Fibroblast of lung (primary cell): ENCODE measurements around the gene PRKCI. TPM values are rescaled to one million over a fixed set of nuclear protein-coding genes. Genes with fewer than 3 reads are reported as not detected.

ENCODE experiments used
- DNase-seq, 2 donors: peaks; one replicate each; pipeline versions ENCODE4 v3.0.0 to v3.0.0-alpha.2; 2010; ENCODE audit warnings: low read depth in 2 of 2
- H2AFZ ChIP-seq: 2 replicates; pipeline ENCODE4 v1.5.1; 2012; ENCODE audit warnings: low read length, control low read depth, inconsistent platforms
- H3K27ac ChIP-seq: 2 replicates; pipeline ENCODE4 v1.5.1; 2011; ENCODE audit warnings: low read length, control low read depth; ENCODE audit not compliant: insufficient read depth
- H3K27me3 ChIP-seq: 2 replicates; pipeline ENCODE4 v1.5.1; 2011; ENCODE audit warnings: mild to moderate bottlenecking, low read length; ENCODE audit not compliant: control insufficient read depth, insufficient read depth
- H3K36me3 ChIP-seq: 2 replicates; pipeline ENCODE4 v1.5.1; 2011; ENCODE audit warnings: low read length; ENCODE audit not compliant: control insufficient read depth, insufficient read depth
- H3K4me1 ChIP-seq: 2 replicates; pipeline ENCODE4 v1.5.1; 2011; ENCODE audit warnings: low read length; ENCODE audit not compliant: control insufficient read depth, insufficient read depth; ENCODE audit errors: extremely low read depth
- H3K4me2 ChIP-seq: 2 replicates; pipeline ENCODE4 v1.5.1; 2011; ENCODE audit warnings: low read length, control low read depth; ENCODE audit not compliant: insufficient read depth; ENCODE audit errors: extremely low read depth
- H3K4me3 ChIP-seq, 4 experiments: fragments of 200-600 bp in 1 of 4; sonication (generic) in 1 of 4; replicated peaks in 1 of 4; 2 replicates each; pipeline ENCODE4 v1.5.1; 2011 to 2016; ENCODE audit warnings: low read length in 4 of 4, low read depth in 3 of 4, mild to moderate bottlenecking in 3 of 4, control low read depth in 2 of 4, inconsistent platforms in 1 of 4, mixed read lengths in 1 of 4; ENCODE audit not compliant: insufficient read depth in 1 of 4; ENCODE audit errors: control extremely low read depth in 1 of 4
- H3K79me2 ChIP-seq: 2 replicates; pipeline ENCODE4 v1.5.1; 2012; ENCODE audit warnings: mild to moderate bottlenecking, low read length, inconsistent platforms; ENCODE audit not compliant: control insufficient read depth, insufficient read depth
- H3K9ac ChIP-seq: 2 replicates; pipeline ENCODE4 v1.5.1; 2011; ENCODE audit warnings: mild to moderate bottlenecking, low read length, control low read depth; ENCODE audit not compliant: insufficient read depth
- H3K9me3 ChIP-seq: 2 replicates; pipeline ENCODE4 v1.5.1; 2012; ENCODE audit warnings: low read depth, low read length; ENCODE audit not compliant: control insufficient read depth, insufficient read depth
- H4K20me1 ChIP-seq: 2 replicates; pipeline ENCODE4 v1.5.1; 2011; ENCODE audit warnings: low read length; ENCODE audit not compliant: control insufficient read depth, insufficient read depth; ENCODE audit errors: extremely low read depth
- CTCF ChIP-seq, 2 donors: IDR thresholded peaks in 1 of 2; conservative IDR thresholded peaks in 1 of 2; 1 replicate in 1 of 2; 2 replicates in 1 of 2; pipeline ENCODE4 v1.5.1; 2011 to 2012; ENCODE audit warnings: low read length in 2 of 2, control low read depth in 1 of 2, inconsistent platforms in 1 of 2, low read depth in 1 of 2, mild to moderate bottlenecking in 1 of 2
- EZH2 ChIP-seq: IDR thresholded peaks from 2 replicates; pipeline ENCODE4 v1.5.1; 2012; ENCODE audit warnings: low read length, control low read depth, mild to moderate bottlenecking; ENCODE audit errors: missing control alignments
- polyA plus RNA-seq, 2 donors: library from polyadenylated mRNA; depleted of rRNA in 1 of 2; stranded (reverse) in 1 of 2; unstranded in 1 of 2; fragments of >200 nt; gene quantifications; 2 replicates each; pipeline ENCODE4 v1.2.1, GENCODE V29; 2011 to 2012; ENCODE audit warnings: missing spikeins in 1 of 2
- total RNA-seq: library from RNA; depleted of rRNA; stranded (reverse); fragments of >200 nt; gene quantifications from 2 replicates; pipeline ENCODE4 v1.2.1, GENCODE V29; 2014

The PRKCI gene
- total and polyA plus RNA-seq, 2 donors (not counting 1 experiment from before 2014, with no cell fraction given) = 68.7 to 80.3 TPM

- Histone ChIP-seq H3K4me2 (no peak overlapping the region), H4K20me1 (no peaks in the 10 kb centered on the region), H3K9ac (no peak overlapping the region), H3K36me3 (no peaks in the 10 kb centered on the region), H3K4me3 (no peak overlapping the region), H3K4me1 (peaks cover 14% of the 10 kb centered on the region), H3K27ac (no peak overlapping the region), H3K9me3 (no peaks in the 10 kb centered on the region), H2AFZ (no peak overlapping the region), H3K27me3 (no peaks in the 10 kb centered on the region), H3K79me2 (peaks cover 36% of the 10 kb centered on the region)
- DNase-seq = peak; percentile 14 to 65
- no peak for TF ChIP-seq CTCF (conservative IDR thresholded peaks at IDR 0.05 in 1 of 2, IDR thresholded peaks at IDR 0.05 in 1 of 2; ENCODE audit: low read depth in 1 of 2, low read length in 2 of 2)
- no peak for TF ChIP-seq EZH2
Observed at GRCh38 chr3:170226426-170226960, 4.3 kb downstream of the PRKCI start.

- peaks cover 42% of the 10 kb centered on the region for H3K79me2 ChIP-seq
Observed at GRCh38 chr3:170228093-170228766, 6.0 kb downstream of the PRKCI start.

GRCh38 chr3:170232266-170232665 is 10.0 kb downstream of the PRKCI start:
- Histone ChIP-seq H3K4me2 (no peak overlapping the region), H3K36me3 (no peaks in the 10 kb centered on the region), H3K9ac (no peak overlapping the region), H3K27ac (no peak overlapping the region), H3K27me3 (no peaks in the 10 kb centered on the region), H4K20me1 (no peaks in the 10 kb centered on the region), H3K4me1 (peaks cover 18% of the 10 kb centered on the region), H3K4me3 (no peak overlapping the region), H3K79me2 (peaks cover 26% of the 10 kb centered on the region), H3K9me3 (no peaks in the 10 kb centered on the region), H2AFZ (no peak overlapping the region)
- DNase-seq = peak in 1 of 2 donors; percentile 66
- TF ChIP-seq CTCF (conservative IDR thresholded peaks at IDR 0.05 in 1 of 2, IDR thresholded peaks at IDR 0.05 in 1 of 2; ENCODE audit: low read depth in 1 of 2, low read length in 2 of 2) = no peak
- no peak for TF ChIP-seq EZH2

More at GRCh38 chr3:170228093-170228766, 6.0 kb downstream of the PRKCI start:
- TF ChIP-seq EZH2 = no peak
- TF ChIP-seq CTCF (conservative IDR thresholded peaks at IDR 0.05 in 1 of 2, IDR thresholded peaks at IDR 0.05 in 1 of 2; ENCODE audit: low read depth in 1 of 2, low read length in 2 of 2) = no peak
- Histone ChIP-seq H3K36me3 (no peaks in the 10 kb centered on the region), H3K9me3 (no peaks in the 10 kb centered on the region), H2AFZ (no peak overlapping the region), H3K27me3 (no peaks in the 10 kb centered on the region), H4K20me1 (no peaks in the 10 kb centered on the region), H3K27ac (no peak overlapping the region), H3K4me2 (peak overlapping the region; percentile 59), H3K4me3 (no peak overlapping the region), H3K4me1 (peaks cover 21% of the 10 kb centered on the region), H3K9ac (no peak overlapping the region)
- peak; percentile 30 to 49 for DNase-seq
